Measurements from ENCODE around the gene IBA57.

Gene IBA57

DNA sequence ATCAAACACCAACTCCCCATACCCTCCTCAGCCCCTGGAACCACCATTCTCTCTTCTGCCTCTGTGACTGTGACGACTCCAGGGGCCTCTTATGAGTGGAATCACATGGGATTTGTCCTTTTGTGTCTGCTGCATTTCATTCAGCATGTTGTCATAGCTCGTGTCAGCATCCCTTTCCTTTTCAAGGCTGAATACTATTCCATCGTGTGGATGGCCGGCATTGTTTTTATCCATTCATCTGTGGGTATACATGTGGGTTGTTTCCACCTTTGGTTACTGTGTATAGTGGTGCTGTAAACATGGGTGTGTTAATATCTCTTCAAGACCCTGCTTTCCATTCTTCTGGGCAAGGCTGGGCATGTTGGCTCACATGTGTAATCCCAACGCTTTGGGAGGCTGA is 25.2 kb downstream of the IBA57 start:
- DNase-seq (ENCODE audit: low read depth), result no peak

DNA sequence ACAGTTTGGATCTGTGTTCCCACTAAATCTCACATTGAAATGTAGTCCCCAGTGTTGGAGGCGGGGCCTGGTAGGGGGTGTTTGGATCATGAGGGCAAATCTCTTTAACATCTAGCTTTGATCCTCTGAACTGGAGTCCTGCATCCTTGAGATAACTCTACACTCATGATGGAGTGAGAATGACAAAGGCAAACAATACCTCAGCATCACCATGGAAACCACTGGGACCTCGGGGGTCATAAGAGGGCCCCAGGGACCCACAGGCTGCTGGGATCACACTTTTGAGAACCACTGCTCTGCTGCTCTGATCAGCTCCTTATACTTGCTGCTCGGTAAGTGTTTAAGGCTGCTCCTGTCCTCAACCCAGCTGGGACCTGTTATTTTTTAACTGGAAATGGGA is 28.8 kb downstream of the IBA57 start:
- DNase-seq (ENCODE audit: low read depth), result no peak

DNA sequence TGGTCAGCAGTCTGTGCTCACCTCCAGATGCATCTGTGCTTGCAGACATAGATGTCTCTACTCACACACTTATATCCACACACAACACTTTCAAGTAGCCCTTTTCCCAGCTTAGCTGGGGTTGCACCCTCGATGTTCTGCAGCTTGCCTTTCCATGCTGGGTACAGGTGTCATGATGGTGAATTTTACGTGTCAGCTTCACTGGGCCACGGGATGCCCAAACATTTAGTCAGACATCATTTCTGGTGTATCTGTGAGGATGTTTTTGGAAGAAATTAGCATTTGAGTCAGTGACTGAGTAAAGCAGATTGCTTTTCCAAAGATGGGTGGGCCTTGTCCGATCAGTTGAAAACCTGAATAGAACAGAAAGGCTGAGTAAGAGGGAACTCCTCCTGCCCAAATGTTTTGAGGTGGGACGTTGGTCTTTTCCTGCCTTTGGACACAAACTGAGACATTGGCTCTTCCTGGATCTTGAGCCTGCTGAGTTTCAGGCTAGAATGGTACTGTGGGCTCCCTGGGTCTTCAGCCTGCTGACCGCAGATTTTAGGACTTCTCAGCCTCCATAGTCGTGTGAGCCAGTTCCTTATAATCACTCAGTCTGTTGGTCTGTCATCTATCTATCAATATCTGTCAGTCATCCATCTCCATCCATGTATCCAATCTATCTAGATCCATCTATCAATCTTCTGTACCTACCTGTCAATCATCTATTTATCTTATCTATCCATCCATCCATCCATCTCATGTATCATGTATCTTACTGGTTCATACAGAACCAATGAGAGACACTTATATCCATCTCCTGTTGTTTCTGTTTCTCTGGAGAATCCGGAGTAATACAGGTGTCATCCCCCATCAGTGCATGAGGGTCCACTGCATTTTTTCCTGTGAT is 29.6 kb downstream of the IBA57 start:
- no peak for DNase-seq (ENCODE audit: low read depth)

DNA sequence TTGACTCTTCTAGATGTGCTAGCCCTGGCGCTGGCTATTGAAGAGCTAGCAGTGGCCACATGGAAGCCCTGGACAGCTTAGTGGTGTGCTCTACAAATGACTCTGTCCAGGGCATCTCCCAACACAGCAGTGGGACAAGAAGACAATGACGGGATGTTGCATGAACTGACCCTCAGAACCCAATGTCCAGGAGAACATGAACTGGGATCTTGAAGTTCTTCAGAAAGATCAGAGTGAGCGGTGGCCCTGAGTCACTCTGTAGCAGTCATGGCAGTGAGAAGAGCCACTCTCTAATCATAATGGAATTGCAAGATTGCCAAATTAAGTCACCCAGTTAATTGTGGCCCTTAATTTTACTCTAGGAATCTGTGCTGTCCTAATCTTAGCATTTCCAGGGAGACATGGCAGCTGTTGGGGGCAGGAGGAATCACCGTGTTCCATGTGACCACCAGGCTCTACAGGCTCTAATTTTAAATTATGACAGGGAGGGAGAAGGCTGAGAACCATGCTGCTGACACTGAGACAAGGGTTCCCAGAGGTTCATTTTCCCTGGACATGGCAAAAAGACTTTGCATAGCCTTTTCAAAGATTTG is 32.0 kb downstream of the IBA57 start:
- DNase-seq (ENCODE audit: low read depth), result no peak

DNA sequence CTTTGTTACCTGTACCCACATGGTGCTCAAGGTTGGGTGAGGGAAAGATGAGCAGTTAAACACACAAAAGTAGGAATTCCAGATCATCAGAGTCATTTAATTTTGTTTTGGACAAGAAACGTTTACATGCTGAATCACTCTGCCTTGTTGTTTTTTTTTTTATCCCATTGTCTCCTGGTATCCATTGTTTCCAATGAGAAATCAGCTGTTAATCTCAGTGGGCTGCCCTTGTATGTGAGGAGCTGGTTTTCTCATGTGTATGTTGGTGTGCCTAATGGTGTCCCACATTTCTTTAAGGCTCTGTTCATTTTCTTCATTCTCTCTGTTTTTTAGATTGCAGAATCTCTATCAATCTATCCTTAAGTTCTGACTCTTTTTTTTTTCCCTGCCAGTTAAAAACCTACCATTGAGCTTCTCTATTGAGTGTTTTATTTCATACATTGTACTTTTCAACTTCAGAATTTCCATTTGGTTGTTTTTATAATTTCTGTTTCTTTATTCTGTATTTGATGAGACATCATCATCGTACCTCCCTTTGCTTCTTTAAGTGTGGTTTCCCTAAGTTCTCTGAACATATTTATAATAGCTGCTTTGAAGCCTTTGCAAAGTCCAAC is 33.5 kb downstream of the IBA57 start:
- no peak for DNase-seq (ENCODE audit: low read depth)

DNA sequence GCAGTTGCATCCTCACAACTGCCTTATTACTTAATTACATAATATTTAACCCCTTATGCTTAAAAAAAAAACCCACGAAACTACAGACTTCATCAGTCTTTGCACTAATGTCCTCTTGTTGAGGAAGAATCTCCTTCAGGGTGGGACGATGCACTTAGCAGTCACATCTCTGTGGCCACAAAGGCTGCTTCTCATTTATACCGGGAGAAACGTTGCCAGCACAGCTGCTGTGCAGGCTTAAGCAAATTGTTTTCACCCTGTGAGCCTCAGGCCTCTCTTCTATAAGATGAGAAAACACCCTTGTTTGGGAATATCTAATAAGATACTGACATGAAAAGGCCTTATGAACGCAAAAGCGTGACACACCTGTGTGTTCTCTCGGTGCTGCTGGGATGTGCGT is 39.4 kb downstream of the IBA57 start:
- no peak for DNase-seq (ENCODE audit: low read depth)

DNA sequence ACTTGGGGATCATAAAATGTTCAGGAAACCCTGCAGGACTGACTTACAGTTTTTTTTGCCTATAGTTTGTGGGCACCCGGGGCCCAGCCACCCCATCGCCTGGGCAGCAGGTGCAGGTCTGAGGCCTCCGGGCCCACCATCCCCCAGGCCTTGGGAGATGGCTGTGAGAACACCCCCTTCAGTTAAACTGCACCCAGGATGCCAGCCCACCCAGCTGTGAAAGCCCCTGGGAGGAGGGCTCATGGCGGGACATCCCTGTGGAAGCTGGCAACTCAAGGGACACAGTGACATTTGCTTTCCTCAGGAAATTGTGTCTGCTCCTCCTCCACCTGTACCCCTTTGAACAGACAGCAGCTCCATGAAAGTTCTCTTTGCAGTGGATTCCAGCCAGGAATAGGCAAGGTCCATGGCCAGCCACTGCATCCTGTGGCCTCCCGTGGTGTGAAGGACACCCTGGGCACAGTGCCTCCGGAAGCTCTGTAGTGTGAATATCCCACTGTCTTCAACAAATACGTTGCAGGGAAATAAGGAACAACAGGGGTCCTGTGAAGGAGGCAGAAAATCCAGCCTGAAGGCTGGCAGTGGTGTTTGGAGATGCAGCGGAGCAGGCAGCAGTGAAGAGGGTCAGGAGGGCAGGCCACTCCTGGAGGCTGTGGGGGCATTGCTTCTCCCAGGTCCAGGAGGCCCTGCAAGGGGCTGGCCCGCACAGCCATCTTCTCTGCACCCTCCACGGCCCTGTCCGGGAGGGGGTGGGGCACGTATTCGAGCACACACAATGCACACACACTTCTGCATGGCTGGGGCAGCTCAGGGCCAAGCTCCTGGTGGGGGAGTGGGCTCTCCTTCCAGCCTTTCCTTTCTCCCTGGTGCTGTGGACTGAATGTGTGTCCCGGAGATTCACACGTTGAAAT is 40.2 kb downstream of the IBA57 start:
- no peak for DNase-seq (ENCODE audit: low read depth)

DNA sequence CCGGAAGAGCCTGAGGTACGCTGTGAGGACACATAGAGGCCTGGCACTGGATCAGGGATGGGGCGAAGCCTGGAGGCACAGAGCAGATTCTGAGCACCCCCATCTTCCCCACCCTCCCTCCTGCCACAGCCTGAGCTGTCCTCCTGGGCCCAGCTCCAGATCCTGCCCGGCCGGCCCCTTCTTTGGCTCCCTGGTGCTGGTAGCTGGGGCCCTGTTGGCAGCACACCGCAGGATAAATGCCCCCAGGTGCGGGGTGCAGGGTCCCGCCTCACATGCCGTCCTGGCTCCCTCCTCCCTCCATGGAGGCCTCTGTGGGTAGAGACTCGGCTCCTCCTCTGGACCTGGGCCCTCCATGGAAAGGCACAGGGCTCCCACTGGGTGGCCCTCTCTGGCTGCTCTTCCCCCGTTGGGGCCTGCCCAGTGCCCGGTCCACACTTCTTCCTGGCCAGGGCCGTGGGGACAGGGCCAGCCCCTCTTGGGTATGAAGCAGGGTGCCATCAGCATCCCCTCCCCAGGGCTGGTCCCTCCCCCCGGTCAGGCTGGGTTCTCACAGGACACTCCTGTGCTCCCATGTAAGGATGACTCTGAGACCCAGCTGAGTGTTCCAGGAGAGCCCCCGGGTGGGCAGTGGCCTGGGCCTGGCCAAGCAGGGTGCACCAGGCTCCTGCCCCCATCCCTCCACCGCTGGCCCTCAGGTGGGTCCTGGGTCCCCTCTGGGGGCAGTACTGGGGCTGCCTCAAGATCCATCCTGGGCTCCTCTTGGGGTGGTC is 41.2 kb downstream of the IBA57 start:
- no peak for DNase-seq (ENCODE audit: low read depth)

DNA sequence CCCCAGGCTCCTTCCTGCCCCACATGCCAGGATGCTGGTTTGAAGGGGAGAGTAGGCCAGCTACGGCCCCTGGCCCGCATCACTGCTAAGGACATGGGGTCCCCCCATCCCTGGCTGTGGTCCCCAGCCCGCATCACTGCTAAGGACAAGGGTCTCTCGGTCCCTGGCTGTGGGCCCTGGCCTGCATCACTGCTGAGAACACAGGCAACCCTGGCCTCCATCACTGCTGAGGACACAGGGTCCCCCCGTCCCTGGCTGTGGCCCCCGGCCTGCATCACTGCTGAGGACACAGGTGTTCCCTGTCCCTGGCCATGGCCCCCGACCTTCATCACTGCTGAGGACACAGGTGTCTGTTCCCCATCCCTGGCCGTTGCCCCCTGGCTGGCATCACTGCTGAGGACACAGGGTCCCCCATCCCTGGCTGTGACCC is 41.8 kb downstream of the IBA57 start:
- no peak for DNase-seq (ENCODE audit: low read depth)

DNA sequence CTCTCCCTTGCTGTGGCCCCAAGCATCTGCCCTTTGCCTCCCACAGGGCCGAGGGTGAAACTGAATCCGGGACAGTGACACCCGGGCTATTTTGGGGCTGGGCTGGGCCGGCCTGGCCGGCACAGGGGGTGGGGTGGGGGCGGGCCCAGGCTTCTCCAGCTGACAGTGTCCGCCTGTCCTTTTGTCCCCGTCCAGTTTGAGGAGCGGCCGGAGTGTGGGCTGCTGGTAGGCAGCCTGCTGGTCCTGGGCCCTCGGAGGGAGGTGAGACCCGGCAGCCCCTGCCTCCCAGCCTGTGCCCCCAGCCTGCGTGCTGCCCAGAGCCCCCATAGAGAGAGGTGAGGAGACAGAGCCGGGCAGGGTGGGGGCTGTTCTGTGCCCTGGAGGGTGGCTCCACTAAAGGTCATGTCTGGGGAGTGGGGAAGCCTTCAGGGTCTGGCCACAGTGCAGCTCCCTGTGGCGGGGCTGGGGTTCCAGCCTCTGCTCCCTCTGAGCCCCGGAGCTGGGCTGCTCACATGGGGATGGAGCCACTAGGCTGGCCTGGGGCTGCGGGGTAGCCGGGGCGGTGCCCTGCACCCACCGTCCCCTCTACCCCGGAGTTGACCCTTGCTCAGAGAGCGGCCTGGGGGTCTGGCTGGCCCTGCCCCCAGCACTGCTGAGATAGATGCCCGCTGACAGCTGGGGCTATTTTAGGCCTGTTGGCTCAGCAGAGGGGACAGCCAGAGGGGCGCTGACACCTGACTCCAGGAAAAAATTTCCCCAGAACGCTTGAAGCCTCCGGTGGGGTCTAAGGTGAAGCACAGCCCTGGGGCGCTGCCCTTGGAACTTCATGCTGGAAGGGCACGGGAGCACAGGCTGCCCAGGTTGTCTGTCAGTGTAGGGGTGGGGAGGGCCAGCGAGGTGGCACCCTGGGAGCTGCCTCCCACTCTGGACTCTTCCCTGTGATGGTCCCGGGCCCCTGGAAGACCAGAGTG is 42.5 kb downstream of the IBA57 start, which contains the start of gene OBSCN:
Gene OBSCN (plus strand): TSS at position 194 of the 971 bp plus-strand sequence. CDS start 3,740 bp downstream, outside the sequence.
- no peak for DNase-seq (ENCODE audit: low read depth)

DNA sequence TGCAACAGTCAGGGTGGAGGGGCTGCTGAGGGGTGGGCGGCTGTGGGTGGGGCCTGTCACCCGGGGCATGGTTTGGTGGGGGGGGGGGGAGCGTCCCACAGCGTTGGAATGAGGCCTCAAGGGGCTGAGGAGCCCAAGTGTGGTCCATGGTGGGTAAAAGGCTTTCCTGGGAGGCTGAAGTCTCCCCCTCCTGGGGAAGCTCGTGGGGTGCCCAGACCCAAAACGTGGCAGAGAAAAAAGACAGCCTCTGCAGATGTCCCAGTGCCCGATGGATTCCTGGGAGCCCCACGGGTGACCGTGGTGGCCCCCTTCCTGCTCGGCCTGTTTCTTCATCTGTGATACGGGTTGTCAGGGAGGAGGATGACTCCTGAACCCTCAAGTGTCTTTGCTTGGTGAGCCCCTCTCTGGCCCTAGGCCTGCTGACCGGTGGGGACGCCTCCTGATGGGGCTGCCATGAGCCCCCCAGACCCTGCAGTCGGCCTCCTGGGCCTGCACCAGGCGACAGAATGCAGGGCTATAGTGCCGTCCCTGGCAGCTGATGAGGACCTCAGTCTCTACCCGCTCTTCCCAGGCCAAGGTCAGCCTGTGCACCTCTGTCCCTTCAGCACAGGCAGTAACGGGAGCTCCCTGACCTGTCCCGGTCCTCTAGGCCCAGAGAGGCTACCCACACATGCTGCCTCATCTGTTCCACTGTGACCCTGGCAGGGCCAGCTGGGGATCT is 43.4 kb downstream of the IBA57 start:
- DNase-seq (ENCODE audit: low read depth), result no peak

DNA sequence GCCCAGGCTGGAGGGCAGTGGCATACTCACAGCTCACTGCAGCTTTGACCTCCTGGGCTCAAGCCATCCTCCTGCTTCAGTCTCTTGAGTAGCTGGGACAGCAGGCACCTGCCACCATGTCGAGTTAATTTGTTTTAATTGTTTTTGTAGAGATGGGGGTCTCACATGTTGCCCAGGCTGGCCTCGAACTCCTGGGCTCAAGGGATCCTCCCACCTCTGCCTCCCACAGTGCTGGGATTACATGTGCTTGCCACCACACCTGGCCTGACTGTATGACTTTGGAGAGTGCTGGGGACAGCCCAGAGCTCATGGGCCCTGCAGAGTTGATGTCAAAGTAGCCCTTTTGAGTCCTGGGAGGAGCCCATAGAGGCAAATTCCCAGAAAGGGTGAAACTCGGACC is 44.1 kb downstream of the IBA57 start:
- no peak for DNase-seq (ENCODE audit: low read depth)

DNA sequence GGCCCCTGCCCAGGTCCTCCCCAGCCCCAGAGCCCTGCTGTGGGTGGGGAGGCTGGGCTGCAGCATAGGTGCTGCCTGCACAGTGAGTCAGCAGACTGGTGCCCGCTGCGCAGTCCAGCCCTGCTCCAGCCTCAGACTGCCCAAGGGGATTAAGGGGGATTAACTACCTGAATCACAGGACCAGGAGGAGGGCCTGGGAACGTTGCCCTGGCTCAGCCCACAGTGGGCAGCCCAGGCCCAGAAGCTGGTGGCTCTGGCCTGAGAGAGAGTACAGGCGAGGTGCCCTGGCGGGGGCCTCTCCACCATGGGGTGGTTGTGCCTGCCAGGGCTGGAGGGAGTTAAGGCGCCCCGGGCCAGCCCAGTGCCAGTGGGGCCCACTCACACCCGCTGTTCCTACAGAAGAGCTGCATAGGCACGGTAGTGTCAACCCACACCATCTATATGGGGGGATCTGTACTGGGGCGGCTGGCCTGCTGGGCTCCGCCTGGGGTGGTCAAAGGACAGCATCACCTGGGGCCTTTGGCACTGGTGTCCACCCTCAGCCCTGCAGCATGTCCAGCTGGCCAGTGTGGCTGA is 44.6 kb downstream of the IBA57 start:
- DNase-seq (ENCODE audit: low read depth), result no peak

DNA sequence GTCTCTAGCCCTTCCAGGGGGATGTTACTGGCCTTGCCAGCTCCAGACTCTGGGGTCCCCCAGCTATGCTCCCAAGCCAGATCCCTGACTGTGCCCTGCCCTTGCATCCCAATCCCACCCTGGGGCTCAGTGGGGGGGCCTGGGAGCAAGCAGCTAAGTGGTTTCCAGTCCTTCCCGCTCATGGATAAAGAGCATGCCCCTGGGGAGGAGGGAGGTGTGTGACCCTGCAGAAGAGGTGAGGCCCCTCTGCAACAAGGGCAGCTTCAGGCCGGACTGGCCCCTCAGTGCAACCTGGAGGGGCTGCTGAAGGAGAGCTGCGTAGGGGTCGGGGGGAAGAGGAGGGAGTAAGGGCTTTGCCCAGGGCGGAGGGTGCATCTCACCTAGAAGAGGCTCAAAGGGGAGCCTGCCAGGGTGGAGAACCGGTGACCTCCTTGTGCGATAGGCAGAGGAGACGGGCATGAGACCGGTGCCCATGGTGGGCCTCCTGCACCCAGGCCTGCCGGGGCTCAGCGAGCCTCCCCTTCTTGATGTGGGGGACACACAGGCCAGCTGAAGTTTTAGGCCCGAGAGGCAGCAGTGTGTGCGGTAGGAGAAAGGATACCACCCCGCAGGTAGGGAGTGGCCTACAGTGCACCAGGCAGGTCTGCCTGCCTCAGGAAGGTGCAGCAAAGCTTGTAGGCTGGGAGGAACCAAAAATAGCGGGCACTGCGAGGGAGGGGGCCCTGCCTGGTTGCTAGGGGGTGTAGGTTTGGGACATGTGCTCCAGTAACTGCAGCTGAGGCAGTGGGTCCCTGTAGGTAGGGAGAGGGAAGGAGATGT is 45.3 kb downstream of the IBA57 start:
- no peak for DNase-seq (ENCODE audit: low read depth)

DNA sequence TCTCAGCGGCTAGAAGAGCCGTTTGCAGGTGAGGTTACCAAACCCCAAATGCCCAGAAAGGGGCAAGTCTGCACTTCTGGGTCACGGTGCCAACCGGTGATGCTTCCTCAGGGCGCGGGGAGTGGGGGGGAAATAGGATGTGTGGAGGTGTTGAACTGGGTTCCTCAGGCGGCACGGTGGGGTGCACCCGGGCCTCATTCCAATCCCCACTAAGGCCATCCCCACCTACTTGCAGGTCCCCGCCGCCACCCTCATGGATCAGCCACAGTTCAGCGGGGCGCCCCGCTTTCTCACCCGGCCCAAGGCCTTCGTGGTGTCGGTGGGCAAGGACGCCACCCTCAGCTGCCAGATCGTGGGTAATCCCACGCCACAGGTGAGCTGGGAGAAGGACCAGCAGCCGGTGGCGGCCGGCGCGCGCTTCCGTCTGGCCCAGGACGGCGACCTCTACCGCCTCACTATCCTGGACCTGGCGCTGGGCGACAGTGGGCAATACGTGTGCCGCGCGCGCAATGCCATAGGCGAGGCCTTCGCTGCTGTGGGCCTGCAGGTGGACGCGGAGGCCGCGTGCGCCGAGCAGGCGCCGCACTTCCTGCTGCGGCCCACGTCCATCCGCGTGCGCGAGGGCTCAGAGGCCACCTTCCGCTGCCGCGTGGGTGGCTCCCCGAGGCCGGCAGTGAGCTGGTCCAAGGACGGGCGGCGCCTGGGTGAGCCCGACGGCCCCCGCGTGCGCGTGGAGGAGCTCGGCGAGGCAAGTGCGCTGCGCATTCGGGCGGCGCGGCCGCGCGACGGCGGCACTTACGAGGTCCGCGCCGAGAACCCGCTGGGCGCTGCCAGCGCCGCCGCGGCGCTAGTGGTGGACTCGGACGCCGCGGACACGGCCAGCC is 46.2 kb downstream of the IBA57 start:
- no peak for DNase-seq (ENCODE audit: low read depth)

DNA sequence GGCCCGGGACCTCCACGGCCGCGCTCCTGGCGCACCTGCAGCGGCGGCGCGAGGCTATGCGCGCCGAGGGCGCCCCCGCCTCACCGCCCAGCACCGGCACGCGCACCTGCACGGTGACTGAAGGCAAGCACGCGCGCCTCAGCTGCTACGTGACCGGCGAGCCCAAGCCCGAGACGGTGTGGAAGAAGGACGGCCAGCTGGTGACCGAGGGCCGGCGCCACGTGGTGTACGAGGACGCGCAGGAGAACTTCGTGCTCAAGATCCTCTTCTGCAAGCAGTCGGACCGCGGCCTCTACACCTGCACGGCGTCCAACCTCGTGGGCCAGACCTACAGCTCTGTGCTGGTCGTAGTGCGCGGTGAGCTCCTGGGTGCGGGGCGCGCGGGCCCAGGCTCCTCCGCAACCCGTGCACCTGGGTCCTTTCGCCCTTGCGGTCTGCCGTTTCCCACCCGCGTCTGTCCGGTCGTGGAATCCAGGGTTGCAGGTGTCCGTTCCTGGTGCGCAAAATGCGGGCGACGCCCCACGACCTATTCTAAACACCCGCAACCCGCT is 46.9 kb downstream of the IBA57 start:
- DNase-seq (ENCODE audit: low read depth), result no peak

Data from activated T-helper 9 cell treated with anti-CD3 and anti-CD28 coated beads, Interleukin-2, amount 50 U/mL, for 16 hours (primary cell).